Measurements from ENCODE around the gene ASCL5. TPM values are rescaled to one million over a fixed set of nuclear protein-coding genes. Genes with fewer than 3 reads are reported as not detected.
"Not testable (repeated sequence)": the region's sequence is repeated elsewhere in the genome, so short reads cannot be mapped to it uniquely, and the experiment has no call there.

Gene ASCL5
- total and polyA plus RNA-seq, 2 donors (not counting 1 experiment from before 2014, with no cell fraction given) = not detected

DNA sequence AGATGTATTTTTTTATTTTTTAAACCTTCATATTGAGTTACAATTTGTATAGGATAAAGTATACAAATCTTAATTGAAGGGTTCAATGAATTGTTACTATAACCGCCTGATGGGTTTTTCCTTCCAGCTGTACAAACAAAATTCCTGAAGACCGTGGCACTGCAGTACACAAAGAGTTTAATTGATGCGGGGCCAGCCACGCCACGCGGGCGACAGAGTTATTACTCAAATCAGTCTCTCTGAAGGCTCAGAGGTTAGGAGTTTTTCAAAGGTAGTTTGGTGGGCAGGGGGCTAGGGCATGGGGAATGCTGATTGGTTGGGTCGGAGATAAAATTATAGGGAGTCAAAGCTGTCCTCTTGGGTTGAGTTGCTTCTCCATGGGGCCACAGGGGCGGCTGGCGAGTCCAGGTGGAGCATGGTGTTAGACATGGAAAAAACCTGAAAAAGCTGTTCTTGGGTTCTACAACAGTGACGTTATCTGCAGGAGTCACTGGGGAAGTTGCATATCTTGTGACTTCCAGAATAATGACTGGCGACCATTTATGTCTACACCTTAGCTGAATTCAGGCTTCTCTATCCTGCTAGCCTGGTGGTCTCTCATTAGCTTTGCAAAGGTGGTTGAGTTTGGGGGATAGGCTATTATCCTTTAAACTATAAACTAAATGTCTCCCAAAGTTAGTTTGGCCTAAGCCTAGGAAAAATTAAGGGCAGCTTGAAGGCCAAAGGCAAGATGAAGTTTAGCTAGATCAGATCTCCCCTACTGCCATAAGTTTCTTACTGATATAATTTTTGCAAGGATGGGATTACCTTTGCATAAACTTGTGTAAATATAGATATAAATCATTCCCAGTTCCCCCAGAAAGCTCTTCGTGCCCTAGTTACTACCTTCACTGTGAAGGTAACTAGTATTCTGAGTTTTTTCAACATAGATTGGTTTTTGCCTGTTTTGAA lies 40.3 kb upstream of the ASCL5 start:
- H3K4me2 ChIP-seq (ENCODE audit: extremely low read depth, insufficient read depth, low read length) = no peak overlapping the region
- H3K27me3 ChIP-seq (ENCODE audit: control insufficient read depth, insufficient read depth, low read length) = peaks cover 9% of the 10 kb centered on the region
- no peak for TF ChIP-seq EZH2 (IDR thresholded peaks at IDR 0.05; ENCODE audit: low read length, missing control alignments)
- TF ChIP-seq, protein P1, sequence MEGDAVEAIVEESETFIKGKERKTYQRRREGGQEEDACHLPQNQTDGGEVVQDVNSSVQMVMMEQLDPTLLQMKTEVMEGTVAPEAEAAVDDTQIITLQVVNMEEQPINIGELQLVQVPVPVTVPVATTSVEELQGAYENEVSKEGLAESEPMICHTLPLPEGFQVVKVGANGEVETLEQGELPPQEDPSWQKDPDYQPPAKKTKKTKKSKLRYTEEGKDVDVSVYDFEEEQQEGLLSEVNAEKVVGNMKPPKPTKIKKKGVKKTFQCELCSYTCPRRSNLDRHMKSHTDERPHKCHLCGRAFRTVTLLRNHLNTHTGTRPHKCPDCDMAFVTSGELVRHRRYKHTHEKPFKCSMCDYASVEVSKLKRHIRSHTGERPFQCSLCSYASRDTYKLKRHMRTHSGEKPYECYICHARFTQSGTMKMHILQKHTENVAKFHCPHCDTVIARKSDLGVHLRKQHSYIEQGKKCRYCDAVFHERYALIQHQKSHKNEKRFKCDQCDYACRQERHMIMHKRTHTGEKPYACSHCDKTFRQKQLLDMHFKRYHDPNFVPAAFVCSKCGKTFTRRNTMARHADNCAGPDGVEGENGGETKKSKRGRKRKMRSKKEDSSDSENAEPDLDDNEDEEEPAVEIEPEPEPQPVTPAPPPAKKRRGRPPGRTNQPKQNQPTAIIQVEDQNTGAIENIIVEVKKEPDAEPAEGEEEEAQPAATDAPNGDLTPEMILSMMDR (conservative IDR thresholded peaks at IDR 0.05 in 1 of 2, IDR thresholded peaks at IDR 0.05 in 1 of 2; ENCODE audit: low read depth in 1 of 2, low read length in 2 of 2) = no peak
- no peak overlapping the region for H3K27ac ChIP-seq (ENCODE audit: insufficient read depth, low read length)
- H2AFZ ChIP-seq (ENCODE audit: low read length) = no peak overlapping the region
- no peaks in the 10 kb centered on the region for H3K9me3 ChIP-seq (ENCODE audit: control insufficient read depth, insufficient read depth, low read depth, low read length)
- DNase-seq (ENCODE audit: low read depth in 2 of 2) = no peak
- no peaks in the 10 kb centered on the region for H4K20me1 ChIP-seq (ENCODE audit: control insufficient read depth, extremely low read depth, insufficient read depth, low read length)
- H3K4me1 ChIP-seq (ENCODE audit: control insufficient read depth, extremely low read depth, insufficient read depth, low read length) = peaks cover 5% of the 10 kb centered on the region
- no peaks in the 10 kb centered on the region for H3K36me3 ChIP-seq (ENCODE audit: control insufficient read depth, insufficient read depth, low read length)
- H3K79me2 ChIP-seq (ENCODE audit: control insufficient read depth, insufficient read depth, low read length) = no peaks in the 10 kb centered on the region
- H3K9ac ChIP-seq (ENCODE audit: insufficient read depth, low read length) = no peak overlapping the region
- H3K4me3 ChIP-seq (replicated peaks in 1 of 4; ENCODE audit: control extremely low read depth in 1 of 4, insufficient read depth in 1 of 4, low read depth in 3 of 4, low read length in 4 of 4) = no peak overlapping the region

DNA sequence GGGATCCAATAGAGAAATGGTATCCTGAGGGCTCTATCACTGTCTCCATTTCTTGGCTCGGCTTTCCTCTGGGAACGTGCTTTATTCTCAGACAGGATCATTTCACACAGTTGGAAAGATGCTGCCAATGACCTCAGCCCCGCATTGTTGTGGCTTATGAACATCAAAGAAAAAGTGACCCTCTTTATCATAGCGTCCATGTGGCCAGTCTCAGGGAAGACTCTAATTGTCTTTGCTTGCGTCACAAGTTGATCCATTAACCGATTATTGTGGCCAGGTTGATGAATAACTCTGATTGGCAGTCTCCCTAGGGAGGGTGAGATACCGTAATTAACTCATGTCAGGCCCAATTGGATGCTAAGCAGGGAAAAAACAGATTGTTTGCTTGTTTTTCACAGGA lies 37.7 kb upstream of the ASCL5 start:
- Histone ChIP-seq H3K9ac (ENCODE audit: insufficient read depth, low read length) (no peak overlapping the region), H3K9me3 (ENCODE audit: control insufficient read depth, insufficient read depth, low read depth, low read length) (no peaks in the 10 kb centered on the region), H3K4me1 (ENCODE audit: control insufficient read depth, extremely low read depth, insufficient read depth, low read length) (peaks cover under 1% of the 10 kb centered on the region), H3K4me2 (ENCODE audit: extremely low read depth, insufficient read depth, low read length) (no peak overlapping the region), H3K4me3 (replicated peaks in 1 of 4; ENCODE audit: control extremely low read depth in 1 of 4, insufficient read depth in 1 of 4, low read depth in 3 of 4, low read length in 4 of 4) (no peak overlapping the region), H3K27ac (ENCODE audit: insufficient read depth, low read length) (no peak overlapping the region), H3K27me3 (ENCODE audit: control insufficient read depth, insufficient read depth, low read length) (peaks cover 12% of the 10 kb centered on the region), H2AFZ (ENCODE audit: low read length) (no peak overlapping the region), H4K20me1 (ENCODE audit: control insufficient read depth, extremely low read depth, insufficient read depth, low read length) (no peaks in the 10 kb centered on the region), H3K79me2 (ENCODE audit: control insufficient read depth, insufficient read depth, low read length) (no peaks in the 10 kb centered on the region), H3K36me3 (ENCODE audit: control insufficient read depth, insufficient read depth, low read length) (no peaks in the 10 kb centered on the region)
- TF ChIP-seq EZH2 (IDR thresholded peaks at IDR 0.05; ENCODE audit: low read length, missing control alignments) = no peak
- TF ChIP-seq, protein P1 (conservative IDR thresholded peaks at IDR 0.05 in 1 of 2, IDR thresholded peaks at IDR 0.05 in 1 of 2; ENCODE audit: low read depth in 1 of 2, low read length in 2 of 2) = no peak
- DNase-seq (ENCODE audit: low read depth in 2 of 2) = peak in 1 of 2 donors; percentile 17

DNA sequence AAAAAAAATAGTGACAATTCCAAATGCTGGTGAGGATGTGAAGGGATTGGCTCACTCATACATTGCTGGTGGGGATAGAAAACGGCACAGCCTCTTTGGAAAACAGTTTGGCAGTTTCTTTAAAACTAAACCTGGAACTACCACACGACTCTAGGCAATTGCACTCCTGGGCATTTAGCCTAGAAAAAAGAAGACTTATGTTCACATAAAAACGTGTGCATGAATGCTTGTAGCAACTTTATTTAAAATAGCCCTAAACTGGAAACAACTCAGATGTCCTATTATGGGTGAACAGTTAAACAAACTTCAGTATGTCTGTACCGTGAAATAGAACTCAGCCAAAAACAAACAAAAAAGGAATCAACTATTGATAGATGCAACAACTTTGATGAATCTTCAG lies 36.7 kb upstream of the ASCL5 start:
- Histone ChIP-seq H3K4me2 (ENCODE audit: extremely low read depth, insufficient read depth, low read length) (no peak overlapping the region), H3K27me3 (ENCODE audit: control insufficient read depth, insufficient read depth, low read length) (peaks cover 15% of the 10 kb centered on the region), H3K9ac (ENCODE audit: insufficient read depth, low read length) (no peak overlapping the region), H3K79me2 (ENCODE audit: control insufficient read depth, insufficient read depth, low read length) (no peaks in the 10 kb centered on the region), H3K27ac (ENCODE audit: insufficient read depth, low read length) (no peak overlapping the region), H2AFZ (ENCODE audit: low read length) (no peak overlapping the region), H3K9me3 (ENCODE audit: control insufficient read depth, insufficient read depth, low read depth, low read length) (no peaks in the 10 kb centered on the region), H3K4me1 (ENCODE audit: control insufficient read depth, extremely low read depth, insufficient read depth, low read length) (no peaks in the 10 kb centered on the region), H3K36me3 (ENCODE audit: control insufficient read depth, insufficient read depth, low read length) (no peaks in the 10 kb centered on the region), H3K4me3 (replicated peaks in 1 of 4; ENCODE audit: control extremely low read depth in 1 of 4, insufficient read depth in 1 of 4, low read depth in 3 of 4, low read length in 4 of 4) (no peak overlapping the region), H4K20me1 (ENCODE audit: control insufficient read depth, extremely low read depth, insufficient read depth, low read length) (no peaks in the 10 kb centered on the region)
- DNase-seq (ENCODE audit: low read depth in 2 of 2) = no peak
- TF ChIP-seq EZH2 (IDR thresholded peaks at IDR 0.05; ENCODE audit: low read length, missing control alignments) = no peak
- TF ChIP-seq, protein P1 (conservative IDR thresholded peaks at IDR 0.05 in 1 of 2, IDR thresholded peaks at IDR 0.05 in 1 of 2; ENCODE audit: low read depth in 1 of 2, low read length in 2 of 2) = no peak

DNA sequence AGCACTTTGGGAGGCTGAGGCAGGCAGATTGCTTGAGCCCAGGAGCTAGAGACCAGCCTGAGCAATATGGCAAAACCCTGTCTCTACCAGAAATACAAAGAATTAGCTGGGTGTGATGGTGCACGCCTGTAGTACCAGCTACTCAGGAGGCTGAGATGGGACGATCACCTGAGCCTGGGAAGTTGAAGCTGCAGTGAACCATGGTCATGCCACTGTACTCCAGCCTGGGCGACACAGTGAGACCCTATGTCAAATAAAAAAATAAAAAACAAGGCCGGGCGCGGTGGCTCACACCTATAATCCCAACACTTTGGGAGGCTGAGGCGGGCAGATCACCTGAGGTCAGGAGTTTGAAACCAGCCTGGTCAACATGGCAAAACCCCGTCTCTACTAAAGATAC lies 36.1 kb upstream of the ASCL5 start:
- not testable (repeated sequence) for H3K27ac ChIP-seq (ENCODE audit: insufficient read depth, low read length)

More for the DNA sequence above, 36.1 kb upstream of the ASCL5 start:
- not testable (repeated sequence) for H3K9me3 ChIP-seq (ENCODE audit: control insufficient read depth, insufficient read depth, low read depth, low read length); H3K4me2 ChIP-seq (ENCODE audit: extremely low read depth, insufficient read depth, low read length); H3K4me3 ChIP-seq (replicated peaks in 1 of 4; ENCODE audit: control extremely low read depth in 1 of 4, insufficient read depth in 1 of 4, low read depth in 3 of 4, low read length in 4 of 4); H3K9ac ChIP-seq (ENCODE audit: insufficient read depth, low read length); DNase-seq (ENCODE audit: low read depth in 2 of 2); H2AFZ ChIP-seq (ENCODE audit: low read length); H4K20me1 ChIP-seq (ENCODE audit: control insufficient read depth, extremely low read depth, insufficient read depth, low read length); H3K36me3 ChIP-seq (ENCODE audit: control insufficient read depth, insufficient read depth, low read length); H3K79me2 ChIP-seq (ENCODE audit: control insufficient read depth, insufficient read depth, low read length); H3K4me1 ChIP-seq (ENCODE audit: control insufficient read depth, extremely low read depth, insufficient read depth, low read length)
- H3K27me3 ChIP-seq (ENCODE audit: control insufficient read depth, insufficient read depth, low read length) = peaks cover 18% of the 10 kb centered on the region

Data from fibroblast of lung (primary cell).